SK-N-SH (cell line): ENCODE data around the gene TELO2. TPM values are rescaled to one million over a fixed set of nuclear protein-coding genes. Genes with fewer than 3 reads are reported as not detected.

Experiments
- CTCF ChIA-PET: fragments of 300-600, 350-600 bp; formaldehyde crosslinking; extraction: SDS; loops from one replicate; lab custom pipeline; 2021; lab: Yijun Ruan, JAX
- POLR2A ChIA-PET: fragments of 350-600 bp; sonication (Branson Sonifier 250); formaldehyde crosslinking; extraction: SDS; loops from one replicate; lab custom pipeline; 2020; ENCODE audit warnings: antibody characterized with exemption, inconsistent platforms; lab: Yijun Ruan, JAX
- DNase-seq: peaks from one replicate; pipeline ENCODE4 v3.0.0; 2012
- H2AFZ ChIP-seq: fragments of 200-600 bp; sonication (generic); 2 replicates; pipeline ENCODE4 v1.8.1; 2016; ENCODE audit warnings: antibody characterized with exemption, mild to moderate bottlenecking, low read depth
- H3F3A ChIP-seq: fragments of 200-600 bp; sonication (generic); replicated peaks from 2 replicates; pipeline ENCODE3; 2016; ENCODE audit warnings: antibody characterized with exemption, mild to moderate bottlenecking; ENCODE audit not compliant: insufficient read depth
- H3K27ac ChIP-seq, 2 experiments: fragments of 200-500 bp in 1 of 2; fragments of 200-600 bp in 1 of 2; sonication (Bioruptor generic) in 1 of 2; sonication (generic), shearing (Covaris generic) in 1 of 2; 2 replicates each; pipeline versions ENCODE4 v1.5.1 to v1.6.1; 2014 to 2016; ENCODE audit warnings: low read depth in 2 of 2, inconsistent platforms in 1 of 2, low read length in 1 of 2, mild to moderate bottlenecking in 1 of 2, mixed read lengths in 1 of 2
- H3K27me3 ChIP-seq: fragments of 200-600 bp; sonication (generic), shearing (Covaris generic); 2 replicates; pipeline ENCODE4 v1.6.1; 2016; ENCODE audit warnings: mixed run types; ENCODE audit not compliant: insufficient read depth
- H3K36me3 ChIP-seq, 2 experiments: fragments of 200-500 bp in 1 of 2; fragments of 200-600 bp in 1 of 2; sonication (Bioruptor generic) in 1 of 2; sonication (generic) in 1 of 2; replicated peaks in 1 of 2; 2 replicates each; pipeline versions ENCODE3 to v1.5.1; 2014 to 2016; ENCODE audit warnings: low read length in 1 of 2, mild to moderate bottlenecking in 1 of 2; ENCODE audit not compliant: insufficient read depth in 2 of 2, control insufficient read depth in 1 of 2
- H3K4me1 ChIP-seq, 2 experiments: fragments of 200-500 bp in 1 of 2; fragments of 200-600 bp in 1 of 2; sonication (Bioruptor generic) in 1 of 2; sonication (generic), shearing (Covaris generic) in 1 of 2; 2 replicates each; pipeline versions ENCODE4 v1.5.1 to v1.6.1; 2014 to 2016; ENCODE audit warnings: low read depth in 1 of 2, low read length in 1 of 2, mixed run types in 1 of 2; ENCODE audit not compliant: insufficient read depth in 2 of 2, control insufficient read depth in 1 of 2
- H3K4me2 ChIP-seq: fragments of 200-600 bp; sonication (generic), shearing (Covaris generic); 2 replicates; pipeline ENCODE4 v1.6.1; 2017; ENCODE audit warnings: mixed run types
- H3K4me3 ChIP-seq, 2 experiments: fragments of 200-500 bp in 1 of 2; fragments of 200-600 bp in 1 of 2; sonication (Bioruptor generic) in 1 of 2; sonication (generic), shearing (Covaris generic) in 1 of 2; 2 replicates each; pipeline versions ENCODE4 v1.5.1 to v1.8.1; 2014 to 2016; ENCODE audit warnings: low read depth in 2 of 2, inconsistent platforms in 1 of 2, low read length in 1 of 2, mild to moderate bottlenecking in 1 of 2, mixed read lengths in 1 of 2, moderate library complexity in 1 of 2
- H3K79me2 ChIP-seq: fragments of 200-600 bp; sonication (generic); 2 replicates; pipeline ENCODE4 v1.8.1; 2017; ENCODE audit warnings: mild to moderate bottlenecking; ENCODE audit not compliant: insufficient read depth
- H3K9ac ChIP-seq: fragments of 200-600 bp; sonication (generic); 2 replicates; pipeline ENCODE4 v1.6.1; 2017; ENCODE audit warnings: mixed run types
- H3K9me2 ChIP-seq: fragments of 200-600 bp; sonication (generic); 2 replicates; pipeline ENCODE4 v1.6.1; 2017; ENCODE audit warnings: mixed run types
- H3K9me3 ChIP-seq: fragments of 200-600 bp; sonication (generic); 2 replicates; pipeline ENCODE4 v1.6.1; 2017; ENCODE audit warnings: mixed run types, mild to moderate bottlenecking, moderate library complexity
- H4K20me1 ChIP-seq: fragments of 200-600 bp; sonication (generic); 2 replicates; pipeline ENCODE4 v1.6.1; 2017; ENCODE audit warnings: mild to moderate bottlenecking, mixed run types; ENCODE audit not compliant: insufficient read depth
- ELF1 ChIP-seq: IDR thresholded peaks from 2 replicates; pipeline ENCODE4 v1.4.0; 2012
- EP300 ChIP-seq, 2 experiments: IDR thresholded peaks; 2 replicates each; pipeline versions ENCODE4 v1.4.0 to v1.6.1; 2012; ENCODE audit warnings: borderline replicate concordance in 1 of 2, low read depth in 1 of 2, low read length in 1 of 2
- EZH2phosphoT487 ChIP-seq: fragments of 200-600 bp; sonication (generic); IDR thresholded peaks from 2 replicates; pipeline ENCODE4 v1.6.1; 2017; ENCODE audit warnings: low read depth, mixed run types, mild to moderate bottlenecking, antibody characterized with exemption, moderate library complexity, borderline replicate concordance
- FOSL2 ChIP-seq: IDR thresholded peaks from 2 replicates; pipeline ENCODE4 v1.4.0; 2012; ENCODE audit warnings: low read depth, mild to moderate bottlenecking, moderate library complexity, borderline replicate concordance
- FOXJ3 ChIP-seq: sonication (generic); formaldehyde crosslinking; IDR thresholded peaks from 2 replicates; pipeline ENCODE4 v1.5.1; 2020; ENCODE audit warnings: mild to moderate bottlenecking, missing genetic modification reagents
- GATA2 ChIP-seq: sonication (generic); formaldehyde crosslinking; IDR thresholded peaks from 2 replicates; pipeline ENCODE4 v1.5.0; 2020; ENCODE audit warnings: mild to moderate bottlenecking, missing genetic modification reagents
- IRF3 ChIP-seq: fragments of 150-350 bp; IDR thresholded peaks from 2 replicates; pipeline ENCODE4 v1.6.1; 2016; ENCODE audit warnings: mild to moderate bottlenecking, low read depth, low read length
- JUND ChIP-seq: IDR thresholded peaks from 2 replicates; pipeline ENCODE4 v1.4.0; 2012
- MAX ChIP-seq: IDR thresholded peaks from 2 replicates; pipeline ENCODE4 v1.4.0; 2012; ENCODE audit warnings: low read depth
- MEF2A ChIP-seq: IDR thresholded peaks from 2 replicates; pipeline ENCODE4 v1.4.0; 2012; ENCODE audit warnings: low read depth, borderline replicate concordance
- MXI1 ChIP-seq: IDR thresholded peaks from 2 replicates; pipeline ENCODE4 v1.6.1; 2012; ENCODE audit warnings: mild to moderate bottlenecking, low read depth, low read length, improper control_type of control experiment
- NFIC ChIP-seq: IDR thresholded peaks from 2 replicates; pipeline ENCODE4 v1.4.0; 2012; ENCODE audit warnings: borderline replicate concordance
- NRF1 ChIP-seq: IDR thresholded peaks from 2 replicates; pipeline ENCODE4 v1.6.1; 2012; ENCODE audit warnings: low read depth, mild to moderate bottlenecking, low read length
- PBX3 ChIP-seq: IDR thresholded peaks from 2 replicates; pipeline ENCODE4; 2012
- RAD21 ChIP-seq: IDR thresholded peaks from 2 replicates; pipeline ENCODE4 v1.6.1; 2012; ENCODE audit warnings: mild to moderate bottlenecking, low read length
- RFX5 ChIP-seq: IDR thresholded peaks from 2 replicates; pipeline ENCODE4 v1.6.1; 2012; ENCODE audit warnings: mild to moderate bottlenecking, improper control_type of control experiment, low read length
- RXRA ChIP-seq: IDR thresholded peaks from 2 replicates; pipeline ENCODE4 v1.4.0; 2012; ENCODE audit warnings: low read depth, mild to moderate bottlenecking, borderline replicate concordance
- SIN3A ChIP-seq: IDR thresholded peaks from 2 replicates; pipeline ENCODE4 v1.6.1; 2012; ENCODE audit warnings: low read depth, mild to moderate bottlenecking, low read length, moderate library complexity, borderline replicate concordance
- SMC3 ChIP-seq: IDR thresholded peaks from 2 replicates; pipeline ENCODE4 v1.6.1; 2012; ENCODE audit warnings: low read depth, low read length, improper control_type of control experiment
- TAF1 ChIP-seq: IDR thresholded peaks from 2 replicates; pipeline ENCODE4 v1.6.1; 2012; ENCODE audit warnings: low read depth, mild to moderate bottlenecking, low read length, moderate library complexity, borderline replicate concordance
- TCF12 ChIP-seq: IDR thresholded peaks from 2 replicates; pipeline ENCODE4 v1.4.0; 2012
- TEAD4 ChIP-seq: IDR thresholded peaks from 2 replicates; pipeline ENCODE4 v1.4.0; 2012; ENCODE audit warnings: mild to moderate bottlenecking, borderline replicate concordance; ENCODE audit not compliant: insufficient read depth
- USF2 ChIP-seq: fragments of 150-350 bp; IDR thresholded peaks from 2 replicates; pipeline ENCODE4 v1.6.1; 2017; ENCODE audit warnings: antibody characterized with exemption, low read length, low read depth, borderline replicate concordance
- WGBS: methylation state at CpG from one replicate; pipeline ENCODE4 v1.1.6; 2017; ENCODE audit warnings: low lambda C conversion rate; 5-methylcytosine and 5-hydroxymethylcytosine counted together
- polyA plus RNA-seq, 3 experiments: library from polyadenylated mRNA; depleted of rRNA; stranded (reverse); fragments of >200 nt; gene quantifications; 2 replicates each; pipeline ENCODE4 v1.2.3, GENCODE V29; 2012

Gene TELO2
- polyA plus RNA-seq, 1 of the 3 experiments (the other 2 are of a cell fraction): 24.2 TPM

- ChIA-PET POLR2A (no interaction called here), CTCF (interaction anchor here (0.6 to 1.4 kb wide), 5 partner anchors 16 to 715 kb away, joined by 3 to 5 read pairs (median 3); partner anchors contain the start of gene MAPK8IP3)
- no peak overlapping the region for H3K9ac ChIP-seq
- DNase-seq: no peak
- no peak overlapping the region for H3K4me2 ChIP-seq
- H3K27ac ChIP-seq: no peak overlapping the region
- no peaks in the 10 kb centered on the region for H3K27me3 ChIP-seq
- no peaks in the 10 kb centered on the region for H3K9me3 ChIP-seq
- WGBS: 95% methylated on average over 19 of the region's 39 CpGs
- H4K20me1 ChIP-seq: no peaks in the 10 kb centered on the region
- peaks cover 17% of the 10 kb centered on the region; the same call in 1 of the 2 replicates for H3K79me2 ChIP-seq
- peaks cover 0 to 17% of the 10 kb centered on the region in 2 experiments; a peak in 1 of 4 replicates for H3K4me1 ChIP-seq
- H3K9me2 ChIP-seq: no peaks in the 10 kb centered on the region
- H3F3A ChIP-seq: no peaks in the 10 kb centered on the region
- H2AFZ ChIP-seq: no peak overlapping the region
- peaks cover 0 to 38% of the 10 kb centered on the region in 2 experiments for H3K36me3 ChIP-seq
- TF ChIP-seq NRF1: no peak
- no peak for TF ChIP-seq TCF12
- no peak for TF ChIP-seq TEAD4
- TF ChIP-seq RAD21: no peak
- no peak for TF ChIP-seq RXRA
- no peak for TF ChIP-seq NFIC
- no peak for TF ChIP-seq EP300 (IDR thresholded peaks at IDR 0.05; ENCODE audit: borderline replicate concordance in 1 of 2, low read depth in 1 of 2, low read length in 1 of 2)
- TF ChIP-seq SIN3A: no peak
- TF ChIP-seq RFX5: no peak
- no peak for TF ChIP-seq ELF1
- TF ChIP-seq EZH2phosphoT487: no peak
- no peak for TF ChIP-seq GATA2
- no peak for TF ChIP-seq SMC3
- no peak for TF ChIP-seq JUND
- TF ChIP-seq USF2: no peak
- no peak for TF ChIP-seq MXI1
- no peak overlapping the region for H3K4me3 ChIP-seq
Measured at GRCh38 chr16:1495211-1495888, 2.2 kb downstream of the TELO2 start.

GRCh38 chr16:1495889-1496262 lies 2.7 kb downstream of the TELO2 start:
- no peak for DNase-seq
- TF ChIP-seq IRF3 (no peak), MXI1 (no peak), MEF2A (no peak), PBX3 (no peak), TCF12 (no peak), JUND (no peak), SMC3 (no peak), TAF1 (no peak), MAX (no peak), FOSL2 (no peak), FOXJ3 (no peak)

More at GRCh38 chr16:1495889-1496262, 2.7 kb downstream of the TELO2 start:
- Histone ChIP-seq H3K9me2 (no peaks in the 10 kb centered on the region), H3K4me1 (peaks cover 0 to 17% of the 10 kb centered on the region in 2 experiments; a peak in 1 of 4 replicates), H3K4me2 (no peak overlapping the region), H3K9me3 (no peaks in the 10 kb centered on the region), H3K36me3 (peaks cover 0 to 43% of the 10 kb centered on the region in 2 experiments), H2AFZ (no peak overlapping the region), H3F3A (no peaks in the 10 kb centered on the region), H3K79me2 (peaks cover 17% of the 10 kb centered on the region; the same call in 1 of the 2 replicates), H3K27ac (no peak overlapping the region), H3K9ac (no peak overlapping the region), H3K27me3 (no peaks in the 10 kb centered on the region), H4K20me1 (no peaks in the 10 kb centered on the region), H3K4me3 (no peak overlapping the region)
- ChIA-PET CTCF (no interaction called here), POLR2A (no interaction called here)
- WGBS: 98% methylated on average over 10 of the region's 25 CpGs
